Thoracic aorta (tissue), 2 donors: ENCODE data around the gene DLG1. TPM values are rescaled to one million over a fixed set of nuclear protein-coding genes. Genes with fewer than 3 reads are reported as not detected.

Experiments used
- ATAC-seq: fragments of 150-250 bp; one replicate; pipeline ENCODE4 v1.8.0; 2017; ENCODE audit warnings: low read depth; ENCODE audit not compliant: insufficient number of reproducible peaks, low FRiP score
- DNase-seq: peaks from one replicate; pipeline ENCODE4 v3.0.0-alpha.2; 2020; ENCODE audit warnings: low spot score
- H3K27ac ChIP-seq, 2 donors: fragments of 200-600 bp; sonication (generic); 1 replicate in 1 of 2; 2 replicates in 1 of 2; pipeline ENCODE4 v1.5.1; 2016; ENCODE audit warnings: mild to moderate bottlenecking in 2 of 2, moderate library complexity in 2 of 2
- H3K27me3 ChIP-seq: fragments of 200-600 bp; sonication (generic); replicated peaks from 2 replicates; pipeline ENCODE4 v1.6.0; 2016; ENCODE audit warnings: mild to moderate bottlenecking; ENCODE audit not compliant: insufficient read depth
- H3K36me3 ChIP-seq: fragments of 200-600 bp; sonication (generic); one replicate; pipeline ENCODE4 v1.5.1; 2016
- H3K4me1 ChIP-seq, 2 donors: fragments of 200-600 bp; sonication (generic); 1 replicate in 1 of 2; 2 replicates in 1 of 2; pipeline versions ENCODE4 v1.5.1 to v1.6.0; 2016; ENCODE audit warnings: low read depth in 2 of 2, mild to moderate bottlenecking in 1 of 2; ENCODE audit not compliant: control insufficient read depth in 1 of 2
- H3K4me3 ChIP-seq: fragments of 200-600 bp; sonication (generic); 2 replicates; pipeline ENCODE4 v1.5.1; 2016; ENCODE audit warnings: mild to moderate bottlenecking
- H3K9me3 ChIP-seq: fragments of 200-600 bp; sonication (generic); 2 replicates; pipeline ENCODE4 v1.5.1; 2016
- total RNA-seq, 2 donors: library from RNA; depleted of rRNA; stranded (reverse); fragments of >200 nt; gene quantifications; one replicate each; pipeline versions ENCODE4 v1.1.0 to v1.2.3, GENCODE V29; 2016
- TF ChIP-seq, protein P1 (sequence below): fragments of 200-600 bp; sonication (generic); IDR thresholded peaks from one replicate; pipeline ENCODE4 v1.5.1; 2019; ENCODE audit warnings: antibody characterized with exemption

The DLG1 gene
- total RNA-seq, 2 donors from 2014 or later = 46.4 to 67.8 TPM

DNA sequence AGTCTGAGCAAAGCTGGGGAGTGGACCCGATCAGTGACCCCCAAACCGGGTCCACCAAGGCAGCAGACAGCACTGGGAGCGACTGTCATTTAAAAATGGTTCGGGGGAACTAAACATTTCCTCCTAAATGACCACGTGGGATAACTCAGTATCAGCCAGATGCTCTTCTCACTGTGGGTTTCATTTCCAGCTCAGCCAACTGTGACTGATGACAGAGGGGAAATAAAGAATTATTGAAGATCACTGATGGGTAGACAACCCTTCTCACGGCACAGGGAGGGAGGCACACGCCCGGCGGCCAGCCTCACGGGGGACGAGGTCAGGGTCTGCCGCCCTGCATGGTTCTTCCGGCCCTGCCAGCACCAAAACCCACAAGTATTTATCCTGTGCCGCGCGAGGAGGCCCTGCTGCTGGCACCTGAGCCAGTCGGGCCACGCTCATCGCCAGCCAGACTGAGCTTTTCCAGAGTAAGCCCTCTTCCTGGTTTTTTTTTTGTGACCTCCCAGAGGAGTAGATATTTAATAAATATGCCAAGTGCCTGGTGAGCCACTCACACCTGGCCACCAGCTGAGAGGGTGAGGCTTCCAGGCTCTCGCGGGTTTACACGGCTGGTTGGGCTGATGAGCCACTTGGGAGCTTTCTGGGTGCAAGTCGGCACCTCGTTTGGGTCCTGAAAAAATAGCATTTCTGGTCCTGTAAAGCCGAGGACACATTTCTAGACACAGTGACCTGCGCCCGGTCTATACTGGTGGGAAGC, 275.0 kb downstream of the DLG1 start:
- DNase-seq = no peak

DNA sequence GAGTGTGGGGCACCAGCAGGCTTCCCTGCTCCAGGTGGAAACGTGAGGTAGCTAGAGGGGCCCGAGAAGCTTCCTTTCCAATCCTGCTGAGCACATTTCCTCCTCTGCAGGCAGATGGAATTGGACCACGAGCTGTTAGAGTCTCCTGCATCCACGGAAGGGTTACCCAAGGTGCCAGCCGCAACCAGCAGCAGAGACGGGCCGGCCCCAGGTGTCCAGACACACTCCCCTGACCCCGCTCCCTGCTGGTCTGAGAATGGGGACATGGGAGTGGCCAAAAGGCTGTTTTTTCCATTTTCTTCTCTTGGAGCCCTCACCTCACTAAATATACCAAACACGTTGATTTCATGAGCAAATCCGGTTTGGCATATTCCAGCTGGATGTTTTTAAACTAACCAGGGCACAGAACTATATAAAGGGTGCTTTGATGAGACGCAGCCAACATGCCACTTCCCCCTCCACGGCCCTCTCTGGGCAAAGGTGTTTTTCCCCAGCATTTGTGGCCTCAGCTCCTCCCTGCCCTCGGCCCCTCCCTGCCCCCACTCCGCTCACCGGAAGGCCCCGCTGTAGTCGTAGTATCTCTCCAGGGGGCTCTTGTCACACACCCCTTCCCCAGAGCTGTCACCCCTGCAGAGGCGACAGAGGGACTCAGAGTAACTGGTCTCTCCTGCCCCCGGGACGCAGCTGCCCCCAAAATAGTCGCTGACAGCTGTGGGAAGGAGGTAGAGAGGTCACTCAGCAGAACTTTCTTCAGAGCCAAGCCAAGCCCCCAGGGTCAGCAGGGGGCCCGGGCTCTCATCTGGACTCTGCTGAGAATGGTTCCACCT, 275.8 kb downstream of the DLG1 start:
- Histone ChIP-seq H3K4me3 (no peak overlapping the region), H3K36me3 (no peaks in the 10 kb centered on the region), H3K4me1 (no peaks in the 10 kb centered on the region), H3K27me3 (no peaks in the 10 kb centered on the region), H3K27ac (no peak overlapping the region), H3K9me3 (no peaks in the 10 kb centered on the region)
- ATAC-seq = no peak
- DNase-seq = no peak
- TF ChIP-seq, protein P1, sequence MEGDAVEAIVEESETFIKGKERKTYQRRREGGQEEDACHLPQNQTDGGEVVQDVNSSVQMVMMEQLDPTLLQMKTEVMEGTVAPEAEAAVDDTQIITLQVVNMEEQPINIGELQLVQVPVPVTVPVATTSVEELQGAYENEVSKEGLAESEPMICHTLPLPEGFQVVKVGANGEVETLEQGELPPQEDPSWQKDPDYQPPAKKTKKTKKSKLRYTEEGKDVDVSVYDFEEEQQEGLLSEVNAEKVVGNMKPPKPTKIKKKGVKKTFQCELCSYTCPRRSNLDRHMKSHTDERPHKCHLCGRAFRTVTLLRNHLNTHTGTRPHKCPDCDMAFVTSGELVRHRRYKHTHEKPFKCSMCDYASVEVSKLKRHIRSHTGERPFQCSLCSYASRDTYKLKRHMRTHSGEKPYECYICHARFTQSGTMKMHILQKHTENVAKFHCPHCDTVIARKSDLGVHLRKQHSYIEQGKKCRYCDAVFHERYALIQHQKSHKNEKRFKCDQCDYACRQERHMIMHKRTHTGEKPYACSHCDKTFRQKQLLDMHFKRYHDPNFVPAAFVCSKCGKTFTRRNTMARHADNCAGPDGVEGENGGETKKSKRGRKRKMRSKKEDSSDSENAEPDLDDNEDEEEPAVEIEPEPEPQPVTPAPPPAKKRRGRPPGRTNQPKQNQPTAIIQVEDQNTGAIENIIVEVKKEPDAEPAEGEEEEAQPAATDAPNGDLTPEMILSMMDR = no peak

More for the DNA sequence above, 275.0 kb downstream of the DLG1 start:
- Histone ChIP-seq H3K36me3 (no peaks in the 10 kb centered on the region), H3K4me3 (no peak overlapping the region), H3K9me3 (no peaks in the 10 kb centered on the region), H3K4me1 (no peaks in the 10 kb centered on the region), H3K27me3 (no peaks in the 10 kb centered on the region), H3K27ac (no peak overlapping the region)
- no peak for ATAC-seq
- TF ChIP-seq, protein P1 = no peak

DNA sequence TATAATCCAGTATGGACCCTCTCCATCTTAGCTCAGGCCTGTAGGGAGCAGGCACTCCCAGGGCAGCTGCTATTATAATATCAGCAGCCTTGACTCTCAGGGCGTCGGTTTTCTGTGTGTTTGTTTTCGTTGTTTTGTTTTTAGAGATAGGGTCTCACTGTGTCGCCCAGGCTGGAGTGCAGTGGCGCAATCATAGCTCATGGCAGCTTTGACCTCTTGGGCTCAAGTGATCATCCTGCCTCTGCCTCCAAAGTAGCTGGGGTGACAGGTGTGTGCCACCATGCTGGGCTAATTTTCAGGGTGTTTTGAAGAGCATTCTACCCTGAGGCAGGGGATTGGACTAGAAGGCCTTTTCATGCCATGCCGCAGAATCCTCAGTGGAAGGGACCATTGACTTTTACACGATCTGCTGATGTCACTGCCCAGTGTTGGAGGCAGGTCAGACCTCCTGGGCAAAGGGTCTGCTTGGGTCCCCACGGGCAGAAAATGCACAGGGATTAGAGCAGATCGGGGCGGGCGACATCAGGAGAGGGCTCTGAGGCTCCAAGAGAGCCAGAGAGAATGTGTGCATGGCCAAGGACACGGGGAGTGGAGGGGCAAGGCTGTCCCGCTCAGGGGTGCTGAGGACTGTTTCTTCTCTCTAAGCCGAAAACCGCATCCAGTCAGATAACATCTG, 276.5 kb downstream of the DLG1 start:
- H3K27ac ChIP-seq = no peak overlapping the region
- DNase-seq (no peak), ATAC-seq (no peak)

DNA sequence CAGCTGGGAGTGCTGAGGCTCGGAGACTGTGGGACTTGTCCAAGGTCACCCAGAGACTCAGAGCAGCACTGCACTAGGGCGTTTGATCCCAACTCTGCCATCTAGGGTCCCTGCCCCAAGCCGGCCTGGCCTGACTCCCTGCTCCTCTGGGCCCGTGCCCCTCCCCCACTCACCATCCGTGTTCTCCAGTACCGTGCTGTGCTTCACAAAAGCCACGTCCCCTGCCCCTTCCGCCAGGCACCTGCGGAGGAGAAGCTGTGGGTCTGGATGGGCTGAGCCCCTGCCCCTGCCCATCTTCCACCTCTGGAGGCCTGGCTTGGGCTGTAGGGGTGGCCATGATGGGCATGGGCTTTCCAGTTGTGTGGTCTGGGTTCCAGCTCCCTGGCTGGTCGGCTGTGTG, 277.2 kb downstream of the DLG1 start:
- no peaks in the 10 kb centered on the region for H3K27me3 ChIP-seq
- H3K4me3 ChIP-seq = no peak overlapping the region
- H3K9me3 ChIP-seq = no peaks in the 10 kb centered on the region
- DNase-seq (no peak), ATAC-seq (no peak)
- H3K27ac ChIP-seq = no peak overlapping the region
- no peaks in the 10 kb centered on the region for H3K4me1 ChIP-seq
- H3K36me3 ChIP-seq = no peaks in the 10 kb centered on the region
- TF ChIP-seq, protein P1 = no peak

More for the DNA sequence above, 276.5 kb downstream of the DLG1 start:
- Histone ChIP-seq H3K4me1 (no peaks in the 10 kb centered on the region), H3K27me3 (no peaks in the 10 kb centered on the region), H3K4me3 (no peak overlapping the region), H3K36me3 (no peaks in the 10 kb centered on the region), H3K9me3 (no peaks in the 10 kb centered on the region)
- TF ChIP-seq, protein P1 = no peak

DNA sequence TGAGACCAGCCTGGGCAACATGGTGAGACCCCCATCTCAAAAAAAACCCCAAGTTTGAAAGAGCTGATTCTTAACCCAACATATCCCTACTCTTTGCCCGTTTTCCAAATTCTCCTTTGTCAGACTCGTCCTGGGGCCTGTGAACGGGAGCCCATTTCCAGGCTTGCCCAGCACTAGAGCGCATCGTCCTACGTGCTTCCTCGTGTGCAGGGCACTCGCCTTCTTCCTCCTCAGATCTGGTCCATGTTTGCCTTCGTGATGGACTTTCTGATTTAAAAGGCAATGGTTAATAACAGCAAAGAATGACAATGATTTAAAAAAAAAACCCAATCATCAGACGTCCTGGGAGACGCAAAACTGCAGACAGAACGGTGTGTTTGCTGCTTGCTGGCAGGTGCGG, 278.9 kb downstream of the DLG1 start:
- no peaks in the 10 kb centered on the region for H3K9me3 ChIP-seq
- no peak overlapping the region for H3K27ac ChIP-seq
- no peaks in the 10 kb centered on the region for H3K4me1 ChIP-seq
- H3K27me3 ChIP-seq = no peaks in the 10 kb centered on the region
- H3K36me3 ChIP-seq = no peaks in the 10 kb centered on the region
- no peak overlapping the region for H3K4me3 ChIP-seq
- no peak for ATAC-seq
- TF ChIP-seq, protein P1 = no peak
- no peak for DNase-seq
